Measurements from ENCODE around the gene RANBP3. TPM values are rescaled to one million over a fixed set of nuclear protein-coding genes. Genes with fewer than 3 reads are reported as not detected.
"Not testable (repeated sequence)": the region's sequence is repeated elsewhere in the genome, so short reads cannot be mapped to it uniquely, and the experiment has no call there.

RANBP3 gene
- total RNA-seq, 5 donors from 2014 or later (not counting 1 experiment from before 2014, with no cell fraction given) = 90.2 to 101 (median 98.3) TPM

DNA sequence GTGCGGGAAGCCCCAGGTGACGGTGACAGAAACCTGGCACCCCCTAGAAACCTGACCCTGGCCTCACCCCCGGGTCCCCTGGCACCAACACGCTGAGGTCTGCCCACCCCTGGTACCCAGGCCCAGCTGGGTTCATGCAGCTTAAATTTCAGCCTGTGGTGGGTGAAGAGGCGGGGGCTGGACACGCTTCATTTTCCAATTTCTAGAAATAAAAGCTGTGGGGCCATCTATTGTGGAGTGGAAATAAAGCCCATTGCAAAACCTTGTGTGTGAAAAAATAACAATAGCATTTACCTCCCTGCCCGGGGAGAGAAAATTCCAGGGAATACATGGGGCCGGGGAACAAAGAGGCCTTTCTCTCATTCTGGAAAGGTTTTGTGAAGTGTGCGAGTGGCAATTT is 100.1 kb downstream of the RANBP3 start:
- ChIA-PET CTCF (no interaction called here), POLR2A (no interaction called here)
- H3K4me1 Mint-ChIP-seq = no peaks in the 10 kb centered on the region
- no peaks in the 10 kb centered on the region for H3K4me1 ChIP-seq (ENCODE audit: control insufficient read depth in 1 of 2, extremely low read depth in 1 of 2, insufficient read depth in 2 of 2, low read length in 2 of 2)
- H3K27me3 Mint-ChIP-seq = peaks cover 17 to 34% of the 10 kb centered on the region in 2 donors
- peaks cover 5 to 61% of the 10 kb centered on the region in 2 experiments for H3K27me3 ChIP-seq (replicated peaks in 1 of 2; ENCODE audit: control insufficient read depth in 2 of 2, extremely low read depth in 1 of 2, insufficient read depth in 2 of 2, low read length in 1 of 2)
- no peak for ATAC-seq (replicated peaks in 1 of 4)
- no peak for DNase-seq
- no peaks in the 10 kb centered on the region for H3K36me3 Mint-ChIP-seq
- H3K4me3 Mint-ChIP-seq = no peak overlapping the region
- H3K9me3 ChIP-seq = no peaks in the 10 kb centered on the region
- WGBS (ENCODE audit: insufficient coverage) = 78% methylated on average over 4 of the region's 9 CpGs
- H3K4me3 ChIP-seq (ENCODE audit: control insufficient read depth in 1 of 2, extremely low read depth in 1 of 2, low read length in 1 of 2) = no peak overlapping the region
- no peaks in the 10 kb centered on the region for H3K9me3 Mint-ChIP-seq
- no peaks in the 10 kb centered on the region for H3K36me3 ChIP-seq (ENCODE audit: control insufficient read depth in 2 of 2, extremely low read depth in 1 of 2, insufficient read depth in 1 of 2, low read length in 1 of 2)
- no peak overlapping the region for H3K27ac Mint-ChIP-seq
- H3K27ac ChIP-seq (ENCODE audit: low read length) = no peak overlapping the region

DNA sequence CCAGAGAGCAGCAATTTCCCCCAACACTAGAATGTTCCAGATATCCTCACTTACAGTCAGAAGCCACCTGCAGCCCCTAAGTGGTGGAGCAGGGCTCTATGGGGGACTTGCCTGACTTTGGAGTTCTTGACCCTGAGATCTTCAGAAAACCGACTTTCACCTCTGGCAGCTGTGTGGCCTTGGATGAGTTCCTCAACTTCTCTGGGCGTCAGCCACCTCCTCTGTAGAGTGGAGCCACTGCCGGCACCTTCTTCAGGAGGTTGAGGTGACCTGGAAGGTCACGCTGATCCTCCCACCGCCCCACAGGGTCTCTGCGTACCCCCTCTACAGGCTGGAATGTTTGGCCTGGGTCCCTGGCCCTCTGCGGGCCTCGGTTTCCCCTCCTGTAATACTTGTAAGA is 100.5 kb downstream of the RANBP3 start:
- Mint-ChIP-seq H3K9me3 (no peaks in the 10 kb centered on the region), H3K36me3 (no peaks in the 10 kb centered on the region), H3K4me1 (no peaks in the 10 kb centered on the region), H3K27ac (no peak overlapping the region), H3K27me3 (peaks cover 14 to 31% of the 10 kb centered on the region in 2 donors), H3K4me3 (no peak overlapping the region)
- no peak for ATAC-seq (replicated peaks in 1 of 4)
- no peak overlapping the region for H3K27ac ChIP-seq (ENCODE audit: low read length)
- no peak overlapping the region for H3K4me3 ChIP-seq (ENCODE audit: control insufficient read depth in 1 of 2, extremely low read depth in 1 of 2, low read length in 1 of 2)
- H3K27me3 ChIP-seq (replicated peaks in 1 of 2; ENCODE audit: control insufficient read depth in 2 of 2, extremely low read depth in 1 of 2, insufficient read depth in 2 of 2, low read length in 1 of 2) = peaks cover 4 to 61% of the 10 kb centered on the region in 2 experiments
- H3K4me1 ChIP-seq (ENCODE audit: control insufficient read depth in 1 of 2, extremely low read depth in 1 of 2, insufficient read depth in 2 of 2, low read length in 2 of 2) = no peaks in the 10 kb centered on the region
- no peak for DNase-seq
- no peaks in the 10 kb centered on the region for H3K9me3 ChIP-seq
- ChIA-PET CTCF (no interaction called here), POLR2A (no interaction called here)
- no peaks in the 10 kb centered on the region for H3K36me3 ChIP-seq (ENCODE audit: control insufficient read depth in 2 of 2, extremely low read depth in 1 of 2, insufficient read depth in 1 of 2, low read length in 1 of 2)
- WGBS (ENCODE audit: insufficient coverage) = 72% methylated on average over 6 of the region's 8 CpGs

DNA sequence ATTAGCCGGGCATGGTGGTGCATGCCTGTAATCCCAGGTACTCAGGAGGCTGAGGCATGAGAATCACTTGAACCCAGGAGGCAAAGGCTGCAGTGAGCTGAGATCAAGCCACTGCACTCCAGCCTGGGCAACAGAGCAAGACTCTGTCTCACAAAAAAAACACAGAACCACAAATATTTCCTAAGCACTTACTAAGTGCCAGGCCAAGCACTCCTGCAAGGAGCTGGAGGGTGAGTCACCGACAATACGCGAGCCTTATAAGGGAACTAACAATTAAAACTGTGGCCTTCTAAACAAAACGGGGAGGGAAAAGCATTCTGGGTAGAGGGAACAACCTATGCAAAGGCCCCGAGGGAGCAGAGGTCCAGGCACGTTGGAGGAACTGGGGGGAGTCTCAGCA is 103.4 kb downstream of the RANBP3 start:
- H3K4me3 Mint-ChIP-seq; H3K36me3 ChIP-seq (ENCODE audit: control insufficient read depth in 2 of 2, extremely low read depth in 1 of 2, insufficient read depth in 1 of 2, low read length in 1 of 2); CTCF ChIA-PET; H3K4me1 ChIP-seq (ENCODE audit: control insufficient read depth in 1 of 2, extremely low read depth in 1 of 2, insufficient read depth in 2 of 2, low read length in 2 of 2); H3K27ac Mint-ChIP-seq; H3K27ac ChIP-seq (ENCODE audit: low read length); POLR2A ChIA-PET; H3K4me3 ChIP-seq (ENCODE audit: control insufficient read depth in 1 of 2, extremely low read depth in 1 of 2, low read length in 1 of 2); H3K9me3 ChIP-seq; H3K36me3 Mint-ChIP-seq; DNase-seq; ATAC-seq (replicated peaks in 1 of 4); H3K9me3 Mint-ChIP-seq; H3K4me1 Mint-ChIP-seq: not testable (repeated sequence)
- H3K27me3 ChIP-seq (replicated peaks in 1 of 2; ENCODE audit: control insufficient read depth in 2 of 2, extremely low read depth in 1 of 2, insufficient read depth in 2 of 2, low read length in 1 of 2) = peaks cover 3 to 34% of the 10 kb centered on the region in 2 experiments
- 84% methylated on average over 7 of the region's 7 CpGs for WGBS (ENCODE audit: insufficient coverage)
- peaks cover 10 to 24% of the 10 kb centered on the region in 2 donors for H3K27me3 Mint-ChIP-seq

DNA sequence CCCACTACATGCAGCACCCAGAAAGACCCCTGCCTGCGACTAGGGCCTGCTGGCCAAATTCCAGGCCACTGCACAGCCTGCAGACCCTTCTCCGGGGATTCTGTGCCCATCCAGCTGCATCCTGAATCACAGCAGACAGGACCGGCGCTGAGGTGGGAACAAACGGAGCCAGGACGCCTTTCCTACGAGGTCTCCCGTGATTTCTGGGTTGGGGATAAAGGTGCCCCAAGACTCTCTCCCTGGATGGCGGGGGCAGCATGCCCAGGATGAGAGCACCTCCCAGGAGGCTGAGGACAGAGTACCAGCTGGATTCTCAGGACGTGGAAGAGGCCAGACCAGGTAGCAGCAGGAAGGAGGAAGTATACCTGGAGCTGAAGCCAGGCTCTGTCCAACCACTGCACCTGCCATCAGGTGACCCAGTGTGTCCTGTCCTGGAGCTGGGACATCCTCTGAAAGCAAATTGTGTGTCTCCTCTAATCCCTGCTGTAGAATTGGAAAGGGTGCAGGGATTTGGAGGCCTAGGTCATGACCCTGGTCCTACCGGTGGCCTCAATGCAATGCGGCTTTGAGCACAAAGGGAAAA is 104.2 kb downstream of the RANBP3 start:
- CTCF ChIA-PET = no interaction called here
- POLR2A ChIA-PET = no interaction called here

DNA sequence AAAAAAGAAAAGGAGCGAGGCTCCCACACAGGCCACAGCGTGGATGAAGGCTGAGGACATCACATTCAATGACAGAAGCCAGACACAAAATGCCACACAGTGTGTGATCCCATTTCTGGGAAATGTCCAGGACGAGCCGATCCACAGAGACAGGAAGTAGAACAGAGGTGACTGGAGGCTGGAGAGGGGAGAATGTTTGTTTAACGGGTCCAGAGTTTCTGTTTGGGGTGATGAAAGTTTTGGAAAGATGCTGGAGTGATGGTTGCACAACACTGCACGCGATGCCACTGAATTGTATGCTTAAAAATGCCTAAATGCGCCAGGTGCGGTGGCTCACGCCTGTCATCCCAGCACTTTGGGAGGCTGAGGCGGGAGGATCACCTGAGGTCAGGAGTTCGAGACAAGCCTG is 107.0 kb downstream of the RANBP3 start:
- 86% methylated on average over 8 of the region's 12 CpGs for WGBS (ENCODE audit: insufficient coverage)
- no peak for ATAC-seq (replicated peaks in 1 of 4)
- no peaks in the 10 kb centered on the region for H3K36me3 ChIP-seq (ENCODE audit: control insufficient read depth in 2 of 2, extremely low read depth in 1 of 2, insufficient read depth in 1 of 2, low read length in 1 of 2)
- no peak overlapping the region for H3K27ac Mint-ChIP-seq
- no peaks in the 10 kb centered on the region for H3K9me3 Mint-ChIP-seq
- ChIA-PET POLR2A (interaction anchor here in 1 of 2 donors (0.6 kb wide), 1 partner anchor 81 kb away, joined by 3 read pairs; no protein-coding TSS in a partner anchor), CTCF (no interaction called here)
- no peaks in the 10 kb centered on the region for H3K36me3 Mint-ChIP-seq
- peaks cover 0 to 12% of the 10 kb centered on the region in 2 experiments for H3K27me3 ChIP-seq (replicated peaks in 1 of 2; ENCODE audit: control insufficient read depth in 2 of 2, extremely low read depth in 1 of 2, insufficient read depth in 2 of 2, low read length in 1 of 2)
- peaks cover 0 to 6% of the 10 kb centered on the region in 2 donors for H3K27me3 Mint-ChIP-seq
- H3K4me1 Mint-ChIP-seq = no peaks in the 10 kb centered on the region
- DNase-seq = no peak
- no peak overlapping the region for H3K4me3 Mint-ChIP-seq
- H3K4me1 ChIP-seq (ENCODE audit: control insufficient read depth in 1 of 2, extremely low read depth in 1 of 2, insufficient read depth in 2 of 2, low read length in 2 of 2) = no peaks in the 10 kb centered on the region
- no peak overlapping the region for H3K4me3 ChIP-seq (ENCODE audit: control insufficient read depth in 1 of 2, extremely low read depth in 1 of 2, low read length in 1 of 2)
- no peaks in the 10 kb centered on the region for H3K9me3 ChIP-seq
- no peak overlapping the region for H3K27ac ChIP-seq (ENCODE audit: low read length)

More for the DNA sequence above, 104.2 kb downstream of the RANBP3 start:
- peaks cover 0 to 27% of the 10 kb centered on the region in 2 experiments for H3K27me3 ChIP-seq (replicated peaks in 1 of 2; ENCODE audit: control insufficient read depth in 2 of 2, extremely low read depth in 1 of 2, insufficient read depth in 2 of 2, low read length in 1 of 2)
- H3K9me3 Mint-ChIP-seq = no peaks in the 10 kb centered on the region
- DNase-seq (no peak), ATAC-seq (replicated peaks in 1 of 4) (no peak)
- H3K27me3 Mint-ChIP-seq = peaks cover 10 to 16% of the 10 kb centered on the region in 2 donors
- no peaks in the 10 kb centered on the region for H3K36me3 ChIP-seq (ENCODE audit: control insufficient read depth in 2 of 2, extremely low read depth in 1 of 2, insufficient read depth in 1 of 2, low read length in 1 of 2)
- no peak overlapping the region for H3K4me3 ChIP-seq (ENCODE audit: control insufficient read depth in 1 of 2, extremely low read depth in 1 of 2, low read length in 1 of 2)
- H3K27ac ChIP-seq (ENCODE audit: low read length) = no peak overlapping the region
- no peak overlapping the region for H3K4me3 Mint-ChIP-seq
- 86% methylated on average over 11 of the region's 12 CpGs for WGBS (ENCODE audit: insufficient coverage)
- no peak overlapping the region for H3K27ac Mint-ChIP-seq
- no peaks in the 10 kb centered on the region for H3K9me3 ChIP-seq
- H3K36me3 Mint-ChIP-seq = no peaks in the 10 kb centered on the region
- no peaks in the 10 kb centered on the region for H3K4me1 ChIP-seq (ENCODE audit: control insufficient read depth in 1 of 2, extremely low read depth in 1 of 2, insufficient read depth in 2 of 2, low read length in 2 of 2)
- no peaks in the 10 kb centered on the region for H3K4me1 Mint-ChIP-seq

DNA sequence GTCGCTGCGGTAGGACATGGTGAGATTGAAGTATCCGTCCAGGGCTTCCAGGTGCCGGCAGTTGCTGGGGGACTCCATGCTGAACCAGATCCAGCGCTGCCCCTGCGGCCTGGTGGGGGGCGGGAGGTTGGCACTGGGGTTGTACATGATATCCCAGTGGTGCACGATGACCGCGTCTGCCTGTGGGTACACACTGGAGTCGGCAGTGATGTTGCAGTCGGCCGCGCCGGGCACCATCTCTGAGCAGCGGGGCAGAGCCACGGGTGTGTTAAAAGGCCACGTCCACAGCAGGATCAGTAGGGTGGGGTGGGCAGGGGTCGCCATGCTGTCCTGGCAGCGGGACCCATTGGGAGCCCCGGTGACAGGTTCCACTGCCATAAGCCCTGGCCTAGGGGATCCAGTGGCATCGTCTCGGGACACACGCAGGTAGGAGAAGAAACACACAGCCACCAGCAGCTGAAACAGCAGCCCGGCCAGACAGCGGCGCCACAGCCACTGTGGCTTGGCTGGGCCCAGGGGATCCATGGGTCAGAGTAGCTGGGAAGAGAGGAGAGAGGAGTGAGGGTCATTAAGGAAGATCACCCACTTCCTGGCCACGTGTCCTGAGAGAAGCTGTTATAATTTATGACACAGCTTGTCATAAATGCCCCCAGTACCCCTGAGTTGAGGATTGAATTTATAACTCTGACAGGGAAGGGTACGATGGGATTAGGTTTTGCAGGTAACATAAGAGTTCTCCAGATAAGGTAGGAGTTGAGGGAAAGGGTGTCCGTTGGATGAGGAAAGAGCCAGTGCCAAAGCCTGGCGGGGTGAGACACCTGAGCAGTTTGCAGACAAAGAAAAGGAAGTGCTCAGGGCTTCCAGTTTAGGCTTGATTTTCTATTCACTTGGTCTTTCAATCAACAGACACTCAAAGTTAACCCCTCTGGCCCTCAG is 110.5 kb downstream of the RANBP3 start:
- Mint-ChIP-seq H3K27ac (no peak overlapping the region), H3K36me3 (no peaks in the 10 kb centered on the region), H3K9me3 (no peaks in the 10 kb centered on the region), H3K4me3 (no peak overlapping the region), H3K4me1 (no peaks in the 10 kb centered on the region), H3K27me3 (peaks cover 3 to 13% of the 10 kb centered on the region in 2 donors)
- POLR2A ChIA-PET = no interaction called here
- H3K9me3 ChIP-seq = no peaks in the 10 kb centered on the region
- CTCF ChIA-PET = no interaction called here
- H3K27ac ChIP-seq (ENCODE audit: low read length) = no peak overlapping the region
- ATAC-seq (replicated peaks in 1 of 4) = no peak
- no peaks in the 10 kb centered on the region for H3K36me3 ChIP-seq (ENCODE audit: control insufficient read depth in 2 of 2, extremely low read depth in 1 of 2, insufficient read depth in 1 of 2, low read length in 1 of 2)
- no peaks in the 10 kb centered on the region for H3K4me1 ChIP-seq (ENCODE audit: control insufficient read depth in 1 of 2, extremely low read depth in 1 of 2, insufficient read depth in 2 of 2, low read length in 2 of 2)
- DNase-seq = no peak
- 89% methylated on average over 28 of the region's 31 CpGs for WGBS (ENCODE audit: insufficient coverage)
- no peak overlapping the region for H3K4me3 ChIP-seq (ENCODE audit: control insufficient read depth in 1 of 2, extremely low read depth in 1 of 2, low read length in 1 of 2)
- H3K27me3 ChIP-seq (replicated peaks in 1 of 2; ENCODE audit: control insufficient read depth in 2 of 2, extremely low read depth in 1 of 2, insufficient read depth in 2 of 2, low read length in 1 of 2) = peaks cover 0 to 29% of the 10 kb centered on the region in 2 experiments

Data from T-cell (primary cell).